ENCODE data around the gene SLC25A40.
"Not testable (repeated sequence)": the region's sequence is repeated elsewhere in the genome, so short reads cannot be mapped to it uniquely, and the experiment has no call there.

Gene SLC25A40

DNA sequence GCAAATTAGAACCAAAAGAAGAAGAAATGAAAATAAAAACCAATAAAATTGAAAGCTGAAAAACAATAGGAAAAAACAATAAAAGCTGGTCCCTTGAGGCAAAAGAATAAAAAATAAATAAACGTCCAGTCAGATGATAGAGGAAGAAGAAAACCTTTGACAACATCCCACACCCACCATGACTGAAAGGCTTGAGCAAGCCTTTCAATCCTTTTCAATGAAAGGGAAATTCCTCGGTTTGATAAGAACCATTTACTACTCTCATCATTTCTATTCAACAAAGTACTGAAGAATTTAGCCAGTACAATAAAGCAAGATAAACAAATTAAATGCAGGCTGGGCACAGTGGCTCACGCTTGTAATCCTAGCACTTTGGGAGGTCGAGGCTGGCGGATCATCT lies 3.8 kb downstream of the SLC25A40 start:
- peaks cover 18% of the 10 kb centered on the region for H3K4me1 ChIP-seq
- no peaks in the 10 kb centered on the region for H3K27me3 ChIP-seq
- no peak overlapping the region for H3K4me2 ChIP-seq
- H3K27ac ChIP-seq: no peak overlapping the region
- no peak overlapping the region for H3K9ac ChIP-seq
- TF ChIP-seq Cebpa-rat (IDR thresholded peaks at IDR 0.05): no peak
- H4K20me1 ChIP-seq: no peaks in the 10 kb centered on the region
- peaks cover 59% of the 10 kb centered on the region for H3K36me3 ChIP-seq
- H3K9me3 ChIP-seq: peaks cover 60% of the 10 kb centered on the region
- no peak overlapping the region for H3K4me3 ChIP-seq

DNA sequence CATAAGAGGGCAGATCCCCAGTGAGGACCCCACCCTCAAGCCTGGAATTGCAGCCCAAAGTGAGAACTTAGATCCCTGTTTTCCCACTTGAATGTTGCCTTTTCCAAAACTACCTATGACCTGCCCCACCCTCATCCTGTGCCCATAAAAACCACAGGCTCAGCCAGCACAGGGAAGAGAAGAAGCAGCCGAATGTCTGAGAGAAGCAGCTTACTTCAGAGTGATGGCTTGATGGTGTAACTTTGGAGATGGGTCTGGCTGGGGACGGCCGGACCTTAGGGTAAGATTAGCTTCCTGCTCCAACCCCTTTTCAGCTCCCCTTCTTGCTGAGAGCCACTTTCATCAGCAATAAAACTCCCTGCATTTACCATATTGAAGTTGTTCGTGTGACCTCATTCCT lies 5.7 kb downstream of the SLC25A40 start:
- Histone ChIP-seq H3K4me2 (no peak overlapping the region), H3K9me3 (peaks cover 79% of the 10 kb centered on the region), H3K36me3 (peaks cover 78% of the 10 kb centered on the region), H3K4me1 (peaks cover 18% of the 10 kb centered on the region), H3K4me3 (peak overlapping the region; percentile 19; the same call in 1 of the 2 replicates), H3K27ac (no peak overlapping the region), H3K27me3 (no peaks in the 10 kb centered on the region), H4K20me1 (no peaks in the 10 kb centered on the region), H3K9ac (no peak overlapping the region)
- TF ChIP-seq Cebpa-rat (IDR thresholded peaks at IDR 0.05): no peak

DNA sequence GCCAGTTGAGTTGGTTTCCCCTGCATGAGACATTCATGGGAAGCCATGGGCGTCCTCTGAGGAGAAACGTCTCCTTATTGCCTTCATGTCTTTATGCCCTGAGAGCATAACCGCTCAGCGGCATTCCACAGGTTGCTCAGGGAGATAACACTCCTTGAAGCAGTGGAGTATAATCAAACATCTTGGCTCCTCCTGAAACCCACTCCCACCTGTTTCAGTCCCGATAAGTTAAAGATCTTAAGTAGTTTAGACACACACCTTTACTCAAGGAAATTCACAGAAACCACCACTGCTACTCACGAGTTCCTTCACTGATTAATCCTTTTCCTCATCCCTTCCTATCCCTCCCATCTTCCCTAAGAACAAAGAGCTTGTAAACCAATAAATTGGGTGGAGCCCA lies 9.6 kb downstream of the SLC25A40 start:
- not testable (repeated sequence) for H4K20me1 ChIP-seq, H3K27ac ChIP-seq, H3K4me3 ChIP-seq, H3K27me3 ChIP-seq, H3K4me2 ChIP-seq, H3K9ac ChIP-seq, H3K4me1 ChIP-seq
- H3K9me3 ChIP-seq: peaks cover 64% of the 10 kb centered on the region
- peaks cover 83% of the 10 kb centered on the region for H3K36me3 ChIP-seq

DNA sequence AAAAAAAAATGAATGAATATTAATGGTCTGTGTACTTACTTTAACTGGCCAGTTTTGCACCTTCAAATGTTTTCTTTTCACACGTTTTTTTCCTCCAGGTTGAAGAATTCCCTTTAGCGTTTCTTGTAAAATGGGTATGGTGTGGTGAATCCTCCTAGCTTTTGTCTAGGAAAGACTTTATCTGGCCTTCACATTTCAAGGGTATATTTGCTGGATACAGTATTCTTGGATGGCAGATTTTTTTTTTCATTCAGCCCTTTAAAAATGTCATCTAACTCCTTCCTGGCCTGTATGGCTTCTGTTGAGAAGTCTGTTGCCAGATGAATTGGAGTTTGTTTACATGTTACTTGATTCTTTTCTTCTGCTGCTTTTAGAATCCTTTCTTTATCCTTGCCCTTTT lies 10.1 kb downstream of the SLC25A40 start:
- Histone ChIP-seq H3K4me2 (no peak overlapping the region), H3K9me3 (peaks cover 59% of the 10 kb centered on the region), H3K36me3 (peaks cover 79% of the 10 kb centered on the region), H3K4me1 (no peaks in the 10 kb centered on the region), H4K20me1 (no peaks in the 10 kb centered on the region), H3K4me3 (no peak overlapping the region), H3K9ac (no peak overlapping the region), H3K27me3 (no peaks in the 10 kb centered on the region), H3K27ac (no peak overlapping the region)
- TF ChIP-seq Cebpa-rat (IDR thresholded peaks at IDR 0.05): no peak

DNA sequence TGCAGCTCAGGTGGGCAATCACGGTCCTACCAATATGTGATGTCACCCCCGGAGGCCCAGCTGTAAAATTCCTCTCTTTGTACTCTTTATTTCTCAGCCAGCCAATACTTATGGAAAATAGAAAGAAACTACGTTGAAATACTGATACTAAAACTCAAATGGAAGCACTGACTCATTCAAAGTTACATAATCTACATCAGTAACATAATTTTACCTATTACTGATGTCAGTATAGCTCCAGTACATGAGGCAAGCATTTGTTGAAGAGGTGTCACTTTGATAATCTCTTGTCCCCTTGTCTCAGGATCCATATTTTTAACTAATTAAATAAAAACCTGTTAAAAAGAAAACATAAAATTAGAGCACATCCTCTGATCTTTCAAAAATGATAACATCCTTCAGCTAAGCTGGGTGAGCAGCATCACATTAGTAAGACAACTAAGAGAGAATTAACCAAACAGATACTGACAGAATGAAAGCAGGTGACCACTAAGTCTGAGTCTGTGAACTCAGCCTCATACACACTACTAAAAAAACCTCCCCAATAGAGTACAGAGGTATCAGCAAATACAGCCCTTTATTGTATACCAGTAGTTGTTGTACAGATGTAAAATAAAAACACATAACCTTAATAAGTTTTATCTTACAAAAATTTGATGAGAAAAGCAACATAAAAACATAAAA lies 17.6 kb downstream of the SLC25A40 start:
- Histone ChIP-seq H3K9ac (no peak overlapping the region), H4K20me1 (no peaks in the 10 kb centered on the region), H3K4me1 (no peaks in the 10 kb centered on the region), H3K36me3 (peaks cover 62% of the 10 kb centered on the region), H3K4me3 (no peak overlapping the region), H3K27me3 (no peaks in the 10 kb centered on the region), H3K27ac (no peak overlapping the region), H3K4me2 (no peak overlapping the region), H3K9me3 (peaks cover 8% of the 10 kb centered on the region; the same call in 1 of the 2 replicates)
- TF ChIP-seq Cebpa-rat (IDR thresholded peaks at IDR 0.05): no peak

DNA sequence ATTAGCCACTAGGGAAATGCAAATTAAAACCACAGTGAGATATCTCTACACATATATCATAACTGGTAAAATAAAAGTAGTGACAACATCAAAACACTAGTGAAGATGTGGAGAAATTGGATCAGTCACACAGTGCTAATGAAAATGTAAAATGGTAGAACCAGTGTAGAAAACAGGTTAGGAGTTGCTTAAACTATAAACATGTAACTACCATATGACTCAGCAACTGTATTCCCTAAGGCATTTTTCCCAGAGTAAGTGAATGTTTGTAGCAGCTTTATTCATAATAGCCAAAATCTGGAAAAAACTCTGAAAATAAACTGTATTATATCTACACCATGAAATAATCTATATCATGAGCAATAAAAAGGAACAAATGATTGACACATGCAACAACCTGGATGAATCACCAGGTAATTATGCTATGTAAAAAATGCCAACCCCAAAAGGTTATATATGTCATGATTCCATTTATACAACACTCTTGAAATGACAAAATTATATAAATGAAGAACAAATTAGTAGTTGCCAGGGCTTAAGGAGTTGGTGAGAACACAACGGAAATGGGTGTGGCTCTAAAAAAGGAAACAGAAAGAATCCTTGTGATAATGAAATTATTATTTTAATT lies 22.8 kb downstream of the SLC25A40 start:
- Histone ChIP-seq H3K9ac (no peak overlapping the region), H4K20me1 (no peaks in the 10 kb centered on the region), H3K4me1 (no peaks in the 10 kb centered on the region), H3K36me3 (peaks cover 65% of the 10 kb centered on the region), H3K9me3 (peaks cover 7% of the 10 kb centered on the region; the same call in 1 of the 2 replicates), H3K27me3 (no peaks in the 10 kb centered on the region), H3K4me3 (no peak overlapping the region), H3K27ac (no peak overlapping the region), H3K4me2 (no peak overlapping the region)
- TF ChIP-seq Cebpa-rat (IDR thresholded peaks at IDR 0.05): no peak

DNA sequence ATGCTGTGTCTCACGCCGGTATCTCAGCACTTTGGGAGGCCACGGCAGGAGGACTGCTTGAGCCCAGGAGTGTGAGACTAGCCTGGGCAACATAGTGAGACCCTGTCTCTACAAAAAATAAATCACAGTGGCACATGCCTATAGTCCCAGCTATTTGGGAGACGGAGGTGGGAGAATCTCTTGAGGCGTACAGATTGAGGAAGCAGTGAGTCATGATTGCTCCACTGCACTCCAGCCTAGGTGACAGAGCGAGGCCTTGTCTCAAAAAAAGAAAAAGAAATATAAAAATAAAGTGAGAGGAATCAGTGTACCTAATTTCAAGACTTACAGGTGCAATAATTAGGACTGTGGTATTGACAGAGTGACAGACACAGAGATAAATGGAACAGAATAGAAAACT lies 23.9 kb downstream of the SLC25A40 start:
- H4K20me1 ChIP-seq: no peaks in the 10 kb centered on the region
- no peak overlapping the region for H3K4me3 ChIP-seq
- peaks cover 61% of the 10 kb centered on the region for H3K36me3 ChIP-seq
- H3K27ac ChIP-seq: no peak overlapping the region
- H3K9me3 ChIP-seq: no peaks in the 10 kb centered on the region
- no peak overlapping the region for H3K4me2 ChIP-seq
- no peaks in the 10 kb centered on the region for H3K27me3 ChIP-seq
- no peaks in the 10 kb centered on the region for H3K4me1 ChIP-seq
- TF ChIP-seq Cebpa-rat (IDR thresholded peaks at IDR 0.05): no peak
- H3K9ac ChIP-seq: no peak overlapping the region

DNA sequence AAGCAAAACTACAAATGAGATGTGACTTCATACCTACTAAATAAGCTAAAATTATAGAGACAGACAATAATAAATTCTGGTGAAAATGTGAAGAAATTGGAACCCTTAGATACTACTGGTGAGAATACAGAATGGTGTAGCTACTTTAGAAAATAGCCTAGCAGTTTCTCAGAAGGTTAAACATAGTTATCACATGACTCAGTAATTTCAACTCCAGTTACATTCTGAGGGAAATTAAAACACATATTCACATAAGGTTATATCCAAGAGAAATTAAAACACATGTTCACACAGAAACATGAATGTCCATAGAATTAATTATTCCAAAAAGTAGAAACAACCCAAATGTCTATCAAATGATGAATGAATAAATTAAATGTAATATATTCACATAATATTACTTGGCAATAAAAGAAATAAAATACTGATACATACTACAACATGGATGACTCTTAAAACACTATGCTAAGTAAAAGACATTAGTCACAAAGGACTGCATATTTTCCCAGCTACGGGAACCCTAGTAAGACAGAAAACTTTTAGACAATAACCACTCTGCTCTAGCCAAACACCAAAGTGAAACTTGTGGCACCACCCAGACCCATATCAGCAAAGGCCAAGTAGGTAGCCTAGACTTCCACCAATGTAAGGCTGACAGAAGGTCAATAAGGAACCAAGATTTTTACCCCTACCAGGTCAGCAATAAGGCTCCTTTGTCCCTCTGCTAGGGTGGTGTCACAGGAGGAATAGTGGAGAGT lies 25.1 kb downstream of the SLC25A40 start:
- H3K9me3 ChIP-seq: no peaks in the 10 kb centered on the region
- H3K27me3 ChIP-seq: no peaks in the 10 kb centered on the region
- no peak overlapping the region for H3K27ac ChIP-seq
- no peaks in the 10 kb centered on the region for H3K4me1 ChIP-seq
- no peaks in the 10 kb centered on the region for H4K20me1 ChIP-seq
- no peak overlapping the region for H3K4me3 ChIP-seq
- H3K36me3 ChIP-seq: peaks cover 63% of the 10 kb centered on the region
- no peak overlapping the region for H3K4me2 ChIP-seq
- TF ChIP-seq Cebpa-rat (IDR thresholded peaks at IDR 0.05): no peak
- H3K9ac ChIP-seq: no peak overlapping the region

DNA sequence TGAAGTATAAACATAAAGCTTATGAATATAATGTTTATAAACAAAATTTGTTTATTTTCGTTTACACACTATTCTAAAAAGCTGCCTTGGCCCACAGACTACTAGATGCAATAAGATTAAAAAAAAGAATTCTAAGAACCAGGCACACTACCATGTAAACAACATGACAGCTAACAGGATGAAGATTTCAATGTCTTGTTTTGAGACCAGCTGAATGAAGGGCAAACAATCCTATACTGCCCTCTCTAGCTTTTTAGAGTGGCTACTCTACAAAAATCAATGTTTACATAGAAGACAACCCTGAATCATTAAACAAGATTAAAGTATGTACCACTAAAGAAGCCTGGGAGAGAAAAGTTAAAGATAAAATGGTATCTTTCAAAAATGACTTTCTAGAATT lies 38.6 kb downstream of the SLC25A40 start:
- no peak overlapping the region for H3K27ac ChIP-seq
- no peak overlapping the region for H3K4me2 ChIP-seq
- H4K20me1 ChIP-seq: no peaks in the 10 kb centered on the region
- no peak for TF ChIP-seq Cebpa-rat (IDR thresholded peaks at IDR 0.05)
- no peaks in the 10 kb centered on the region for H3K4me1 ChIP-seq
- no peak overlapping the region for H3K9ac ChIP-seq
- H3K9me3 ChIP-seq: no peaks in the 10 kb centered on the region
- peaks cover 13% of the 10 kb centered on the region; the same call in 1 of the 2 replicates for H3K36me3 ChIP-seq
- no peaks in the 10 kb centered on the region for H3K27me3 ChIP-seq
- no peak overlapping the region for H3K4me3 ChIP-seq

DNA sequence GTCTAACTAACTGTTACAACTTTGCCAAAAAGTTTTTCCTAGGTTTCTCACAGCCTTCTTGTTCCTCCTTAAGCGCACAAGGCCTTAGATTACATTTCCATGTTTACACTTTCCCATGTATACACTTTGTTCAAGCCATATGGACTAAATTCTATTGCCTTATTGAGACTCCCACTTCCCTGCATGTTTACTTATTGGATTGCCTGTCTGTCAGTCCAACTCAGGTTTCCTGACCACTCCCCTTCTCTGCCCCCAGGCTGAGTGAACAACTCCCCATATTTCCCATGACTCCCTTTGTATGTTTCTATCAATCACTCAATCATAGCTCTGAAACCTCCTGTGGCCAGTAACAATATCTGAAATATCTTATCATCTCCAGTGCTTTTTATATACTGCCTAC lies 43.0 kb downstream of the SLC25A40 start:
- Histone ChIP-seq H3K4me1 (no peaks in the 10 kb centered on the region), H3K27me3 (no peaks in the 10 kb centered on the region), H3K4me2 (no peak overlapping the region), H3K9me3 (no peaks in the 10 kb centered on the region), H3K4me3 (no peak overlapping the region), H3K36me3 (peaks cover 10% of the 10 kb centered on the region; the same call in 1 of the 2 replicates), H3K9ac (no peak overlapping the region), H3K27ac (no peak overlapping the region), H4K20me1 (no peaks in the 10 kb centered on the region)
- TF ChIP-seq Cebpa-rat (IDR thresholded peaks at IDR 0.05): no peak

Data from BLaER1 (cell line).